ENCODE results near the gene ZNF32. TPM values are rescaled to one million over a fixed set of nuclear protein-coding genes. Genes with fewer than 3 reads are reported as not detected.

ZNF32 gene
- polyA plus RNA-seq, 1 donor from 2014 or later = 162 TPM

- Histone ChIP-seq H3K79me2 (replicated peaks; ENCODE audit: insufficient read depth, low read length) (no peaks in the 10 kb centered on the region), H3K36me3 (ENCODE audit: insufficient read depth, low read length) (no peaks in the 10 kb centered on the region), H3K27me3 (ENCODE audit: insufficient read depth, low read depth, low read length) (no peaks in the 10 kb centered on the region), H3K9me3 (ENCODE audit: low read length) (no peaks in the 10 kb centered on the region), H4K20me1 (ENCODE audit: insufficient read depth) (no peaks in the 10 kb centered on the region), H3K4me2 (ENCODE audit: low read length) (no peak overlapping the region), H3K27ac (ENCODE audit: low read length) (no peak overlapping the region), H3F3A (ENCODE audit: insufficient read depth, low read length, poor library complexity, severe bottlenecking) (no peaks in the 10 kb centered on the region), H3K9ac (ENCODE audit: low read length) (no peak overlapping the region), H3K9me2 (ENCODE audit: insufficient read depth, low read length) (no peaks in the 10 kb centered on the region), H3K4me3 (ENCODE audit: low read length) (no peak overlapping the region), H2AFZ (ENCODE audit: low read depth, low read length) (no peak overlapping the region)
- TF ChIP-seq RAD21 (conservative IDR thresholded peaks at IDR 0.05) (no peak), CTCF (IDR thresholded peaks at IDR 0.05; ENCODE audit: poor library complexity, severe bottlenecking) (no peak), POLR2AphosphoS5 (IDR thresholded peaks at IDR 0.05) (no peak), MXI1 (conservative IDR thresholded peaks at IDR 0.05; ENCODE audit: poor library complexity, severe bottlenecking) (no peak), REST (IDR thresholded peaks at IDR 0.05; ENCODE audit: borderline replicate concordance) (no peak), SMC3 (conservative IDR thresholded peaks at IDR 0.05; ENCODE audit: poor library complexity) (no peak), EP300 (conservative IDR thresholded peaks at IDR 0.05; ENCODE audit: poor library complexity, severe bottlenecking) (no peak), EZH2 (IDR thresholded peaks at IDR 0.05; ENCODE audit: borderline replicate concordance, insufficient read depth, low read length, poor library complexity, severe bottlenecking) (no peak), TAF1 (IDR thresholded peaks at IDR 0.05; ENCODE audit: low read depth) (no peak)
Measured at GRCh38 chr10:43680035-43680434, 31.4 kb upstream of the ZNF32 start.

DNA sequence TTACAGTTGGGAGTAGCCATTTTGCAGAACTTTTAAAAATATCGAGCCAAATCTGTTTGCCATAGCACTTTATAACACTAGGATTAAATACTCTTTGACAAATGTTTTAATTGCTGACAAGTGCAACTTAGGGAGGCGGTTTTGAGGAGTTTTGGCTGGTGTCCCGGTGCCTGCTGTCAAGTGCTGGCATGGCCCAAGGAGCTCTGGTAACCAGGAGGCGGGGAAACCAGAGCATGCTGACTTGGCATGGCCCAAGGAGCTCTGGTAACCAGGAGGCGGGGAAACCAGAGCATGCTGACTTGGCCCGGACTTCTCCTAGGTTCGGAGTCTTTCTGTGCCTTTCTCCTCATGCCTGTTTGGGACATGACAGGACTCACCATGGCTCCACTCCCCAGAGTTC is 30.8 kb upstream of the ZNF32 start:
- no peak for TF ChIP-seq MXI1 (conservative IDR thresholded peaks at IDR 0.05; ENCODE audit: poor library complexity, severe bottlenecking)
- no peak for TF ChIP-seq CTCF (IDR thresholded peaks at IDR 0.05; ENCODE audit: poor library complexity, severe bottlenecking)
- no peak for TF ChIP-seq EP300 (conservative IDR thresholded peaks at IDR 0.05; ENCODE audit: poor library complexity, severe bottlenecking)
- TF ChIP-seq REST (IDR thresholded peaks at IDR 0.05; ENCODE audit: borderline replicate concordance) = no peak
- TF ChIP-seq POLR2AphosphoS5 (IDR thresholded peaks at IDR 0.05) = no peak
- TF ChIP-seq RAD21 (conservative IDR thresholded peaks at IDR 0.05) = no peak
- TF ChIP-seq SMC3 (conservative IDR thresholded peaks at IDR 0.05; ENCODE audit: poor library complexity) = no peak
- no peak for TF ChIP-seq EZH2 (IDR thresholded peaks at IDR 0.05; ENCODE audit: borderline replicate concordance, insufficient read depth, low read length, poor library complexity, severe bottlenecking)
- no peak for TF ChIP-seq TAF1 (IDR thresholded peaks at IDR 0.05; ENCODE audit: low read depth)
- Histone ChIP-seq H2AFZ (ENCODE audit: low read depth, low read length) (no peak overlapping the region), H3K9me2 (ENCODE audit: insufficient read depth, low read length) (no peaks in the 10 kb centered on the region), H4K20me1 (ENCODE audit: insufficient read depth) (no peaks in the 10 kb centered on the region), H3K27ac (ENCODE audit: low read length) (no peak overlapping the region), H3K36me3 (ENCODE audit: insufficient read depth, low read length) (no peaks in the 10 kb centered on the region), H3F3A (ENCODE audit: insufficient read depth, low read length, poor library complexity, severe bottlenecking) (no peaks in the 10 kb centered on the region), H3K4me3 (ENCODE audit: low read length) (no peak overlapping the region), H3K79me2 (replicated peaks; ENCODE audit: insufficient read depth, low read length) (no peaks in the 10 kb centered on the region), H3K27me3 (ENCODE audit: insufficient read depth, low read depth, low read length) (no peaks in the 10 kb centered on the region), H3K9me3 (ENCODE audit: low read length) (no peaks in the 10 kb centered on the region), H3K4me2 (ENCODE audit: low read length) (no peak overlapping the region), H3K9ac (ENCODE audit: low read length) (no peak overlapping the region)

Measured in neural cell (in vitro differentiated cells).